ENCODE measurements around the gene ABHD14A.

GRCh38 chr3:51980253-51980652 is 5.4 kb downstream of the ABHD14A start:
- TF ChIP-seq CTCF (IDR thresholded peaks at IDR 0.05), result no peak
- no peak for TF ChIP-seq POLR2A (IDR thresholded peaks at IDR 0.05)

All from body of pancreas (tissue), 4 donors.